GM12875 (cell line): ENCODE data around the gene P2RY2.

ENCODE experiments used
- H3K4me3 ChIP-seq: one replicate; pipeline ENCODE4 v1.5.1; 2011; ENCODE audit warnings: low read depth, low read length, control low read depth
- TF ChIP-seq, protein P1 (sequence below): IDR thresholded peaks from 2 replicates; pipeline ENCODE4 v1.5.1; 2011; ENCODE audit warnings: low read depth, mild to moderate bottlenecking, control low read depth, inconsistent platforms, low read length, moderate library complexity, borderline replicate concordance; ENCODE audit not compliant: insufficient read depth

Gene P2RY2

GRCh38 chr11:73246303-73246702 is 28.2 kb downstream of the P2RY2 start:
- no peak overlapping the region for H3K4me3 ChIP-seq
- TF ChIP-seq, protein P1, sequence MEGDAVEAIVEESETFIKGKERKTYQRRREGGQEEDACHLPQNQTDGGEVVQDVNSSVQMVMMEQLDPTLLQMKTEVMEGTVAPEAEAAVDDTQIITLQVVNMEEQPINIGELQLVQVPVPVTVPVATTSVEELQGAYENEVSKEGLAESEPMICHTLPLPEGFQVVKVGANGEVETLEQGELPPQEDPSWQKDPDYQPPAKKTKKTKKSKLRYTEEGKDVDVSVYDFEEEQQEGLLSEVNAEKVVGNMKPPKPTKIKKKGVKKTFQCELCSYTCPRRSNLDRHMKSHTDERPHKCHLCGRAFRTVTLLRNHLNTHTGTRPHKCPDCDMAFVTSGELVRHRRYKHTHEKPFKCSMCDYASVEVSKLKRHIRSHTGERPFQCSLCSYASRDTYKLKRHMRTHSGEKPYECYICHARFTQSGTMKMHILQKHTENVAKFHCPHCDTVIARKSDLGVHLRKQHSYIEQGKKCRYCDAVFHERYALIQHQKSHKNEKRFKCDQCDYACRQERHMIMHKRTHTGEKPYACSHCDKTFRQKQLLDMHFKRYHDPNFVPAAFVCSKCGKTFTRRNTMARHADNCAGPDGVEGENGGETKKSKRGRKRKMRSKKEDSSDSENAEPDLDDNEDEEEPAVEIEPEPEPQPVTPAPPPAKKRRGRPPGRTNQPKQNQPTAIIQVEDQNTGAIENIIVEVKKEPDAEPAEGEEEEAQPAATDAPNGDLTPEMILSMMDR = no peak

DNA sequence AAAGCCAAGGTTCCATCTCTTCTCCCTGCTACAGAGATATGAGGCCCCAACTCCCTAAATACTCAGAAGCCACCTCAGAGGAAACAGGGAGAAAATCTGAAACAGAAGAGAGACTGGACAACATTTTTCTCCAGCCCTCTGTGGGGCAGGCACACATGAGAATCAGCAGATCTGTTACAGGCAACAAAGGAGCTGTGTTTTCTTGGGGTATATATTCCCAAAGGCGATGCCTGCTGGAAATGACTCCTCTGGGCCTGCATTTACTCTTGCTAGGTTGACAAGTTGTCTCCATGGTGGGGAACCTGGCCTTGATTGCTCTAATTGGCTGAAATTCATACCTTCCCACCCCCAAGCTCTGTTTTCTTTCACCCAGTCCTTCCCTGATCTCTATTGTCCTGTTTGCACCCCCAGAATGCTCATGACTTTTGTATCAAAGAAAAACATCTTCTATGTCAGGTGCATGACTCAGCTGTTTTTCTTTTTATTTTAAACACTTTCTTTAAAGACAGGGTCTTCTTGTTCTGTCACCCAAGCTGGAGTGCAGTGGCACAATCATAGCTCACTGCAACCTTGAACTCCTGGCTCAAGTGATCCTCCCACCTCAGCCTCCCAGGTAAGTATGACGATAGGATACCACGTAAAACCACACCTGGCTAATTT is 30.6 kb downstream of the P2RY2 start:
- TF ChIP-seq, protein P1 = no peak

GRCh38 chr11:73249304-73249703 is 31.2 kb downstream of the P2RY2 start:
- no peak overlapping the region for H3K4me3 ChIP-seq
- TF ChIP-seq, protein P1 = no peak

More for the DNA sequence above, 30.6 kb downstream of the P2RY2 start:
- no peak overlapping the region for H3K4me3 ChIP-seq

GRCh38 chr11:73249853-73250783 is 32.0 kb downstream of the P2RY2 start:
- H3K4me3 ChIP-seq = no peak overlapping the region
- TF ChIP-seq, protein P1 = no peak

- no peak overlapping the region for H3K4me3 ChIP-seq
- TF ChIP-seq, protein P1 = peak; percentile 36; the same call in 1 of the 2 replicates
Measured at GRCh38 chr11:73252577-73253191, 34.6 kb downstream of the P2RY2 start.

- no peak overlapping the region for H3K4me3 ChIP-seq
- TF ChIP-seq, protein P1 = no peak
Measured at GRCh38 chr11:73257342-73258103, 39.4 kb downstream of the P2RY2 start.
